Dedifferentiated amniotic fluid mesenchymal stem cell (primary cell): ENCODE data around the gene MUC5AC.
"Not testable (repeated sequence)": the region's sequence is repeated elsewhere in the genome, so short reads cannot be mapped to it uniquely, and the experiment has no call there.

Experiments
- DNase-seq: peaks from one replicate; pipeline ENCODE4 v3.0.0-alpha.2; 2016; ENCODE audit errors: extremely low spot score

Gene MUC5AC, protein sequence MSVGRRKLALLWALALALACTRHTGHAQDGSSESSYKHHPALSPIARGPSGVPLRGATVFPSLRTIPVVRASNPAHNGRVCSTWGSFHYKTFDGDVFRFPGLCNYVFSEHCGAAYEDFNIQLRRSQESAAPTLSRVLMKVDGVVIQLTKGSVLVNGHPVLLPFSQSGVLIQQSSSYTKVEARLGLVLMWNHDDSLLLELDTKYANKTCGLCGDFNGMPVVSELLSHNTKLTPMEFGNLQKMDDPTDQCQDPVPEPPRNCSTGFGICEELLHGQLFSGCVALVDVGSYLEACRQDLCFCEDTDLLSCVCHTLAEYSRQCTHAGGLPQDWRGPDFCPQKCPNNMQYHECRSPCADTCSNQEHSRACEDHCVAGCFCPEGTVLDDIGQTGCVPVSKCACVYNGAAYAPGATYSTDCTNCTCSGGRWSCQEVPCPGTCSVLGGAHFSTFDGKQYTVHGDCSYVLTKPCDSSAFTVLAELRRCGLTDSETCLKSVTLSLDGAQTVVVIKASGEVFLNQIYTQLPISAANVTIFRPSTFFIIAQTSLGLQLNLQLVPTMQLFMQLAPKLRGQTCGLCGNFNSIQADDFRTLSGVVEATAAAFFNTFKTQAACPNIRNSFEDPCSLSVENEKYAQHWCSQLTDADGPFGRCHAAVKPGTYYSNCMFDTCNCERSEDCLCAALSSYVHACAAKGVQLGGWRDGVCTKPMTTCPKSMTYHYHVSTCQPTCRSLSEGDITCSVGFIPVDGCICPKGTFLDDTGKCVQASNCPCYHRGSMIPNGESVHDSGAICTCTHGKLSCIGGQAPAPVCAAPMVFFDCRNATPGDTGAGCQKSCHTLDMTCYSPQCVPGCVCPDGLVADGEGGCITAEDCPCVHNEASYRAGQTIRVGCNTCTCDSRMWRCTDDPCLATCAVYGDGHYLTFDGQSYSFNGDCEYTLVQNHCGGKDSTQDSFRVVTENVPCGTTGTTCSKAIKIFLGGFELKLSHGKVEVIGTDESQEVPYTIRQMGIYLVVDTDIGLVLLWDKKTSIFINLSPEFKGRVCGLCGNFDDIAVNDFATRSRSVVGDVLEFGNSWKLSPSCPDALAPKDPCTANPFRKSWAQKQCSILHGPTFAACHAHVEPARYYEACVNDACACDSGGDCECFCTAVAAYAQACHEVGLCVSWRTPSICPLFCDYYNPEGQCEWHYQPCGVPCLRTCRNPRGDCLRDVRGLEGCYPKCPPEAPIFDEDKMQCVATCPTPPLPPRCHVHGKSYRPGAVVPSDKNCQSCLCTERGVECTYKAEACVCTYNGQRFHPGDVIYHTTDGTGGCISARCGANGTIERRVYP (N-terminal part only)

DNA sequence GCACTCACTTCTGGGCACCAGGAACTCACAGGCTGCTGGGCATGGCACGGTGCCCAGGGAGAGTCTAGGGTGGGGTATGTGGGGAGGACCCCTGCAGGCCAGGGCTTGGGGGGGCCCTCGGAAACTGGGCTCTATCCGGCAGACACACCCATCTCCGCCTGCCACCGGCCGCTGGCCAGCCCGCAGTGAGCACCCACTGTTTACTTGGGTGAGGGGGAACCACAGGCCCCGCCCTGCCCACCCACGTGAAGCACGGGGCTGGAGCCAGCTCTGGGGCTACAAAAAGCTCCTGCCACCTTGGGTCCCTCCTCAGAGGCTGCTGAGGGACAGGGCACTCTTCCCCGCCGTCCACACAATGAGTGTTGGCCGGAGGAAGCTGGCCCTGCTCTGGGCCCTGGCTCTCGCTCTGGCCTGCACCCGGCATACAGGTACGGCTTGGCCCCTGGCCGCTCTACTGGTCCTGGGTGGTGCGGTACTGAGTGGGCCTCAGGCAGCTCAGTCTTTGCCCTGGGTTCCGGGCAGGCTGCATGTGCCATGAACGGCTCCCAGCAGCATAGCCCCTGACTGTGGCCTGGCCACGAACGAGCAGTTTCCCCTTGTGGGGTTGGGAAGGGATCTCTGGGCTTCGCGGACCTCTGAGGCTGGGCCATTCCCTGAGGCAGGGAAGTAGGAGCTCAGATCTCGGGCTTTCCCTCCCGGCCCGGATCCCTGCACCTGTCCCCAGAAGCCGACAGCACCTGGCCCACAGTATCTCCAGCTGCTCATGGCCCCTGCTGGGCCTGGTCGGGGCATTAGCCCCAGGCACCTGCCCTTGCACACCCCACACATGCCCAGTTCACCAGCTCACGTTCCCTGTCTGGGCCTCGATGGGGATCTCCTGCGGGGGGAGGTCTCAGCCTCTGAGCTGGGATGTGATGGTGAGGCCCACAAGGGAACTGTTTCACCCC is at the start of gene MUC5AC:
TSS of gene MUC5AC (plus strand) at position 309 of the 947 bp plus-strand sequence. CDS start at position 356, 47 bp downstream.
- DNase-seq: no peak

DNA sequence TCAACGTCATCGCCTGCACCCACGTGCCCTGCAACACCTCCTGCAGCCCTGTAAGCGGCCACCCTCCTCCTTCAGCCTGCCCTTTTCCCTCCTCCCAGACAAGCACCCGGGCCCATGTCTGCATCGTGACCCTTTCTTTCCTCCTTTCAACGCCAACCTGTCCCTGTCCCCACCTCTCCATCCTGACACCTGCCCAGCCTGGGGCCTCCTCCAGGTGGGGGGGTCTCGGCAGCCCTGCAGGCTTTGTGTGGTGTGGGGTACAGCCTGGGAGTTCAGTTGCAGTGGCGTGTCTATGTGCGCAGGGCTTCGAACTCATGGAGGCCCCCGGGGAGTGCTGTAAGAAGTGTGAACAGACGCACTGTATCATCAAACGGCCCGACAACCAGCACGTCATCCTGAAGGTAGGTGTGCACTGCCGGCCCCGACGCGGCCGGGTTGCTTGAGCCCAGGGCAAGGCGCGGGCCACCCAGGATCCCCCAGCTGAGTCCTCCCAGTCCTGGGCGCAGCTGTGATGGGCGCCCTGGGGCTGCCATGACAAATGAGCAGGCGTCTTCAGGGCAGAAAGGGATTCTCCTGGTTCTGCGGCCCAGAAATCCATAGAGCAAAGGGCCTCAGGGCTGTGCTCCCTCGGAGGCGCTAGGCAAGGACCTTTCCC is 49.4 kb upstream of the MUC5AC start:
- no peak for DNase-seq

DNA sequence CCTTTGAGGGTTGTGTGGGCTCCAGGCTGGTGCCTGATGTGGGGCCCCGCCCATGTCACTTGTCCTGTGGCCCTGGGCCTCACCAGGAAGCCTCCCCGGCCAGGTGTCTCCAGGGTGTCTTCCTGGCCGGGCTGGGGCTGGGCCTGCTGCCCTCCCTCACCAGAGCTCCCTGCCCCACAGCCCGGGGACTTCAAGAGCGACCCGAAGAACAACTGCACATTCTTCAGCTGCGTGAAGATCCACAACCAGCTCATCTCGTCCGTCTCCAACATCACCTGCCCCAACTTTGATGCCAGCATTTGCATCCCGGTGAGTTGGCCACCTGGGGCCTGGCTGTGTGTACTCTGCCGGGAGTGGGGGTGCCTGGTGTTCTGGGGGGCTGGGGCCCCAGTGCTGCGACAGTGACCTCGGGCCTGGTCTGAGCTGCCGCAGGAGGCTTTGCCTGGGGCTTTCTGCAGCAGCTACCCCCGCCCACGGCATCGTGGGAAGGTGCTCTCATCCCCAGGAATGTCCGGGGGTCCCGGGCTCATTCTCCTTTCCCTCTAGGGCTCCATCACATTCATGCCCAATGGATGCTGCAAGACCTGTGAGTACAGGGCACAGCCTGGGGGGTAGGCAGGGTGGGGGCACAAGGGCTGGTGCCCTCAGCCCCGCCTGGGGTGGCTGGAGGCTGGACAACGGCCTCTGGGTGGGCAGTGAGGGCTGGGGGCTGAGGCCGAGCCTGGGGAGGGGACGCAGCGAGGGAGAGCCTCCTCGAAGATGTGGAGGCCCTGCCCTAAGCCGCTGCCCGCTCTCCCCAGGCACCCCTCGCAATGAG is 48.4 kb upstream of the MUC5AC start:
- DNase-seq: no peak

DNA sequence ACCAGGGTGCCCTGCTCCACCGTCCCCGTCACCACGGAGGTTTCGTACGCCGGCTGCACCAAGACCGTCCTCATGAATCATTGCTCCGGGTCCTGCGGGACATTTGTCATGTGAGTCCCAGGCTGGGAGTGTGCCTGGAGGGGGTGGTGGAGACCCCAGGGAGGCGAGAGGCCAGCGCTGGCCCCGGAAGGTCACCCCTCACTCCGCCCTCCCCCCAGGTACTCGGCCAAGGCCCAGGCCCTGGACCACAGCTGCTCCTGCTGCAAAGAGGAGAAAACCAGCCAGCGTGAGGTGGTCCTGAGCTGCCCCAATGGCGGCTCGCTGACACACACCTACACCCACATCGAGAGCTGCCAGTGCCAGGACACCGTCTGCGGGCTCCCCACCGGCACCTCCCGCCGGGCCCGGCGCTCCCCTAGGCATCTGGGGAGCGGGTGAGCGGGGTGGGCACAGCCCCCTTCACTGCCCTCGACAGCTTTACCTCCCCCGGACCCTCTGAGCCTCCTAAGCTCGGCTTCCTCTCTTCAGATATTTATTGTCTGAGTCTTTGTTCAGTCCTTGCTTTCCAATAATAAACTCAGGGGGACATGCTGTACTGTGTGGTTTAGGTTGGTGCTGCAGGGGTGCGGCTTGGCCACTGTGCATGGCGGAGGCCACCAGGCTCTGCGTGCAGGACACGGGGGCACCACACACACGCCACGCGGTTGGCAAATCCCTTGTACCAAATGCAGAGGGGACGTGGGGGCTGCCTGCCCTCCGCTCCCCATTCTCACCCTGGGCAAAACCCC is 47.6 kb upstream of the MUC5AC start:
- no peak for DNase-seq

DNA sequence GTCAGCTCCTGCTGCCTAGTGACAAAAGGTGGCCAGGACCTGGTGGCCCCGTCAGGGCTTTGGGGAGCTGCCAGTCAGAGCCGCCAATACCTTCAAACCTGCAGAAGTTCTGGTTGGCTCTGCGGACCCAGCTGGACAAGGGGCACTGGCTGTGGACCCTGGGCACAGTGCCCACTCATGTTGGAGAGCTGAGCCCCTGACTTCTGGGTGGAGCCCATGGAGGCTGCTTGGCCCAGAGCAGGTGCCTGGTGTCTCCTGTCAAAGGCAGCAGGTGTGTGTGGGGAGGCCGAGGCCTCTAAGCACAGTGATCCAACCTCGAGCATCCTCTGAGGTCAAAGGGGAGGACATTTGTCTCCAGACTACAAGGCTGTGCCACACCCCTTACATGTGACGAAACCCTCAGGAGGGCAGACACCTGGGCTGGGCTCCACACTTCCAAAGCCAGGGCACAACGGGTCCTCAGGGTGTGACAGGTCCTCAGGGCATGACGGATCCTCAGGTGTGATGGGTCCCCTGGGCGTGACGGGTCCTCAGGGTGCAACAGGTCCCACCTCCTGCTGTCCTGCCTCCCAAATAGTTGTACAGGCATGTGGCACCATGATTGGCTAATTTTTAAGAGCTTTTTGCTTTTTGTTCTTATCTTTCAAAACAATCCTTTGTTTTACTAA is 46.1 kb upstream of the MUC5AC start:
- DNase-seq: no peak

DNA sequence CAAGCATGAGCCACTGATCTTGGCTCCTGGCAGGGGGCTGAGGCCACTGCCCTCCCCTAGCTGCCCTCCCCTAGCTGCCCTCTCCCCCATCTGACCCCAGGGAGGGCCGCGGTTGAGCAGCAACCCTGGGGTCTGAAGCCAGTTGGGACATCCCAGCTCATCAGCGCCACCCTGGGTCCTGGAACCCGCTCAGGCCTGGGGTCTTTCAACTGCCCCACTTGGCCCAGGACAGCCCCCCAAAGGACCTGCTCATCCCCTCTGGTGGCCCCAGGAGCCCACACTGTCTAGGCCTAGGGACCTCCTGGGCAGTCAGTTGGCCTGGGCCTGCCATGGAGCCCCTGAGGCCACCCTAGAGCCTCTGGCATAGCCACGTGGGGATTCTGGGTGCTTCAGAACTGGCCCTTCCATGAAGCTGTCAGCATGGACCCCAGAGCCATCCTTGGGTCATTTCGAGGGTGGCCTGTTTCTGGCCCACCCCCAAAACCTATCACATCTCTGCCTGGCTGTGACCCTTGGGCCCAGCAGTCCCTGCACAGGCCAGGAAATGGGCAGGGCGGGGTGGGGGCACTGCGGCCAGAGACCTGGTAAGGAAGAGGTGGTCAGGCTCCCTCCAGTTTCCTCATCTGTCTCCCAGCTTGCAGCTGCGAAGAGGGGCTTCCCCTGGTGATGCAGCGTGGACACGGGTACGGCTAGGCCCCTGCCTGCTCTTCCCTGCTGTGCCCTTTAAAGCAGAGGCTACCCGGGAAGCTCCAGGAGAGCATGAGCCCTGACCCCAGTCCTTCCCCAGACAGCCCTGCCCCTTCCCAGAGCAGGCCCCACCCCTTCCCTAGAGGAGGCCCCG is 45.2 kb upstream of the MUC5AC start:
- DNase-seq: no peak

DNA sequence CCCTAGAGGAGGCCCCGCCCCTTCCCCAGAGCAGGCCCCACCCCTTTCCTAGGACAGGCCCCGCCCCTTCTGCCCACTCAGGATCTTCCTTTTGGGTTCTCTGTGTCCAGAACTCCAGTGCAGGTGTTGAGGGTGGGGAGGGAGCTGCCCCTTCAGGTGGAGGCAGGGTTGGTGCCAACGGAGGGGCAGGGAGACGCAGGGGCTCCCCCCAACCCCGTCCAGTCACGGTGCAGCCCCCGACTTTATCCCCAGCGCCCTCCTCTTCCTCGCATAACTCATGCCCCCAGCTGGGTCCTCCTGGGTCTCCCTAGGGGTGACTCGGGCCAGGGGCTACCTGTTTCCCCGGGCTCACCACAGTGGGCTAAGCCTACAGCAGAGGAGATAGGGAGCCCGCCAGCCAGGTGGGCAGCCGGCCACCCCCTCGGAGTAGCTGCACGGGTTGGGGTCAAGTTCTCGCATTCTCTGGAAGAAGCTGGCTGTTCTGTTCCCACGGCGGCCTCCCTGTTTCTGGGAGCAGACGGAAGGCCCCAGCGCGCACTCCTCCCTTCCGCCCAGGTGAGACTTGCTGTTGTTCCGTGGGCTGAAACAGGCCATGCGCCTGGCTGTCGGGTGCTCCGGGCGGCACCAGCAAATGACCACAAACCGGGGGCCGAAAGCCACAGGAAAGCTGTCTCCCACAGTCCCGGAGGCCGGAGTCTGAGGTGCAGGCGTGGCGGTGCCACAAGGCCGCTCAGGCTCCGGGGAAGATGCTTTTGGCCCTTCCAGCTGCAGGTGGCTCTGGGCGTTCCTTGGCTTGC is 44.1 kb upstream of the MUC5AC start:
- DNase-seq: no peak

DNA sequence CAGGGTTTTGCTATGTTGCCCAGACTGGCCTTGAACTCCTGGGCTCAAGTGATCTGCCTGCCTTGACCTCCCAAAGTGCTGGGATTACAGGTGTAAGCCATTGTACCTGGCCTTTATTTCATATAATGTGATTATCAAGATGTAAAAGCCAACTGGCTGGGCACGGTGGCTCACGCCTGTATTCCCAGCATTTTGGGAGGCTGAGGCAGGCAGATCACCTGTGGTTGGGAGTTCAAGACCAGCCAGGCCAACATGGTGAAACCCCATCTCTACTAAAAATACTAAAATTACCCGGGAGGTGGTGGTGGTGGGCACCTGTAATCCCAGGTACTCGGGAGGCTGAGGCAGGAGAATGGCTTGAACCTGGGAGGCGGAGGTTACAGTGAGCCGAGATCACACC is 42.5 kb upstream of the MUC5AC start:
- not testable (repeated sequence) for DNase-seq

DNA sequence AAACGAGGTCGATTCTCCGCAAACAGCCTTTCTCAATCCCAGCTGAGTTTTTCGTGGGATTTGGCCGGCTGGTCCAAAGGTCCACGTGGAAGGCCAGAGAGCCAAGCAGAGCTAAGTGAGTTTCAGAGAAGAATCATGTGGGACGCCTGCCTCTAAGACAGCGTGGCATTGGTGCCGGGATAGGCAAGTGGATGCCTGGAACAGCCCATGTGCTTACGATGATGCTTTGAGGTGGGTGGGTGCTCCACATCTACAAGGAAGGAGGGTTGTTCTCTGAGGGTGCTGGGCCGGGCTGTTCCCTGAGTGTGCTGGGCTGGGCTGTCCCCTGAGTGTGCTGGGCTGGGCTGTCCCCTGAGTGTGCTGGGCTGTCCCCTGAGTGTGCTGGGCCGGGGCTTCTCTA is 41.6 kb upstream of the MUC5AC start:
- no peak for DNase-seq

DNA sequence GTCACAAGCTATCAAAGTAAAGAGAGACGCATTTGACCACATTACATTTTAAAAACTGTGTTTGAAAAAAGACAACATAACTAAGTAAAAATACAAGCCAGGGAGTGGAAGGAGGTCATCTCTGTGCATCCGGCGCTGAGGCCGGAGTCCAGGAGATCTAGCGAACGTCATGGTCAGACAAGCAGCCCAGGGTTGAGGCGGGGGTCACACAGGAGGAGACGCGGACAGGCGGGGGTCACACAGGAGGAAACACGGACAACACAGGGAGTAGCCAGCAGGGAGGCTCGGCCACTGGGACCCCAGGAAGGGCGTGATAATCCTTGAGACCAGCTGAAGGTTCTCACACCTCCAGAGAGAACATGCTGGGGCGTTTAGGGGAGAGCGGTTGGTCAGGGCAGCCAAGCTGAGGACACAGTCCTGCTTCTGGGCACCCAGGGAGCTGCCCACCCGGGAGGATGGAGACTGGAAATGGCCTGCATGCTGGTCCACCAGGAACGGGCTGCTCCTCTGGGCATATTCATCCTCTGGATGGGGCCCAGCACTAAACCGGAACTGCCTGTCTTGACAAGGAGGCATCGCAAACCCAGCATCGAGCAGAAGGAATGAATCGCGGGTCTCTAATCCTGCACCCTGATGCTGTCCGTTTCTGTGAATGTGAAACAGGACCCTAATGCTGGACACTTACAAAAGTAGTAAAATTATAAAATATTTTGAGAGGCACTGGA is 40.9 kb upstream of the MUC5AC start:
- DNase-seq: no peak

DNA sequence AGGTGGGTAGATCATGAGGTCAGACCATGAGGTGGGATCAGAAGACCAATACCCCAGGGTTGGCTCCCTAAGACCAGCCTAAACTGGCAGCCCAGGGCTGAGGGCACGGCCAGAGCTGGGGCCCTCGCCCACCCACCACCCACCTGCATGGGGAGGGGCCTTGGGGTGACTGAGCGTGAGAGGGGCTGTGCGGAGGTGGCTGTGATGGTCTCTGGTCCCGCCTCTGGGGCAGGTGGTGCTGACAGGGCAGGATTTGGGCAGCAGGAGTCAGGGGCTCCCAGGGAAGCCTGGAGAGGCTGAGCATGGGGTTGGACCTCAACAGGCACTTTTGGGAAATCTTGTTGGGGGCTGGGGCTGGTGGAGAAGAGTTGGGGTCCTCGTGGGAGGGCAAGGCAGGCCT is 39.8 kb upstream of the MUC5AC start:
- DNase-seq: no peak

DNA sequence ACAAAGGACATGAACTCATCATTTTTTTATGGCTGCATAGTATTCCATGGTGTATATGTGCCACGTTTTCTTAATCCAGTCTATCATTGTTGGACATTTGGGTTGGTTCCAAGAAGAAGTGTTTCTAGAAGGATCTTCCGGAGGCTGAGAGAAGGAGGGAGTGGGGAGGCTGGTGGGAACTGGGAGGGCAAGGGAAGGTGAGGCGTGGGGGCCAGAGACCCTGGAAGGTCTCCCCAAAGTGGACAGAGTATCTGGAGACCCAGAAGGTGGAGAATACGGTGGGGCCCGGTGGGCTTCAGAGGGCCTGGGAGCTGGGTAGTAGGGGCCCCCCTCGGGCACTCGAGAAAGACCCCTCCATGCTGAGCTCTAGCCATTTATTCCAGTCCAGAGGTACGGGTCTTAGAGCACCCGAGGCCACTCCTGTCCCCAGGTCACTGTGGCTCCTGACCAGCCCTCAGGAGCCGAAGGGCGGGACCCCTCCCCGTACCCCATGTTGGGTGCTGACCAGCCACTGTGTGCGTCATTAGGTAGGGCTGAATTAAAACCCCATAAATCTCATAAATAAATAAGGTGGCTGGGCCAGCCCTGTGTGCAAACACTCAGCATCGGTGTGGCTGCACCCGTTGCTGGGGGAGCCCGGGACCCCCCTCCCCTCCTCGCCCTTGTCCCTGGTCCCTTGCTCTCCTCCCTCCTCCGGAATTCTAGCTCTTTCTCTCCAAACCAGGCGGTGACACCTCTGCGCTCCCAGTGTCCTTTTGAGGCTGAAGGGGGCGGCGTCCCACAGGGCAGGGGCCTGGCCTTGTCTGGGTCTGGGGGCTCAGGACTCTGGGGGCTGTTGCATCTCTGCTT is 38.8 kb upstream of the MUC5AC start:
- no peak for DNase-seq

DNA sequence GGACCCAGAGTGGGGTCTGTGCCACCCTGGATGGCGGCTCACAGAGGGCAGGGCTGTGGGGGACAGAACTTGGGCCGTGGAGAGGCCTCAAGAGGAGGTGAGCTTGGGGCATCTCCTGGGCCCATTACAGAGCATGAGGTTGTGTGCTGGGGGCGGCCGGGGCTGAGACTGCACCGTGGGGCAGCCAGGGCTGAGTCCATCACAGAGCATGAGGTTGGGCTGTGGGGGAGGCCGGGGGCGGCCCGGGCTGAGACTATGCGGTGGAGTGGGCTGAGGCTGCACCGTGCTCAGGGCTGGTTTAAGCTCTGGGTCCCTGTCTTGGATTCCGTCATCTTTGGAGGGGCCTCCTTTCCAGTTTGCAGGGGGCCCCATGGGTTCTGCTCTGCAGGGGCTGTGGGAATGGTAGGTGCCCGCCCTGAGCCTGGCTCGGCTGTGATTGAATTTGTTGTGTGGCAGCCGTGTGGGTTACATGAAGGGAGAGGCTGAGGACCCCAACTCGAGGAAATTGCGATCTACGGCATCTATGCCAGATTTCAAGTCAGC is 38.1 kb upstream of the MUC5AC start:
- no peak for DNase-seq
